SJCRH30 (cell line): ENCODE results near the gene GLRA3. TPM values are rescaled to one million over a fixed set of nuclear protein-coding genes. Genes with fewer than 3 reads are reported as not detected.
"Not testable (repeated sequence)": the region's sequence is repeated elsewhere in the genome, so short reads cannot be mapped to it uniquely, and the experiment has no call there.

Experiments
- DNase-seq, 2 experiments: peaks; one replicate each; pipeline ENCODE4 v3.0.0-alpha.2; 2015 to 2020
- H3K27ac ChIP-seq: fragments of 250-450 bp; sonication (Bioruptor Pico); 2 replicates; pipeline ENCODE4 v1.5.1; 2020; ENCODE audit warnings: mild to moderate bottlenecking, moderate library complexity
- H3K27me3 ChIP-seq: fragments of 250-450 bp; sonication (Bioruptor Pico); 2 replicates; pipeline ENCODE4 v1.5.1; 2020; ENCODE audit warnings: mild to moderate bottlenecking, moderate library complexity
- H3K36me3 ChIP-seq: fragments of 250-450 bp; sonication (Bioruptor Pico); 2 replicates; pipeline ENCODE4 v1.5.1; 2020; ENCODE audit warnings: mild to moderate bottlenecking, moderate library complexity
- H3K4me1 ChIP-seq: fragments of 250-450 bp; sonication (Bioruptor Pico); 2 replicates; pipeline ENCODE4 v1.5.1; 2020; ENCODE audit warnings: mild to moderate bottlenecking, moderate library complexity
- H3K4me3 ChIP-seq: fragments of 250-450 bp; sonication (Bioruptor Pico); 2 replicates; pipeline ENCODE4 v1.5.1; 2020; ENCODE audit warnings: mild to moderate bottlenecking, moderate library complexity
- H3K9me3 ChIP-seq: fragments of 250-450 bp; sonication (Bioruptor Pico); replicated peaks from 2 replicates; pipeline ENCODE4 v1.5.1; 2020; ENCODE audit warnings: mild to moderate bottlenecking, moderate library complexity
- total RNA-seq: library from RNA; depleted of rRNA; stranded (reverse); fragments of >200 nt; shearing (Covaris generic); gene quantifications from 2 replicates; pipeline ENCODE4 v1.2.3, GENCODE V29; 2014

GLRA3 gene
- total RNA-seq, 1 experiment from 2014 or later, result not detected

- H3K4me1 ChIP-seq, result no peaks in the 10 kb centered on the region
- no peak overlapping the region for H3K27ac ChIP-seq
- peak in 1 of 2 experiments; percentile 40 for DNase-seq
- H3K9me3 ChIP-seq, result no peaks in the 10 kb centered on the region
- no peaks in the 10 kb centered on the region for H3K36me3 ChIP-seq
- H3K27me3 ChIP-seq, result no peaks in the 10 kb centered on the region
- no peak overlapping the region for H3K4me3 ChIP-seq
These were observed 196.9 kb downstream of the GLRA3 start for GRCh38 chr4:174631901-174632758.

- H3K9me3 ChIP-seq, H3K4me3 ChIP-seq, H3K4me1 ChIP-seq, H3K27ac ChIP-seq, H3K36me3 ChIP-seq, DNase-seq, H3K27me3 ChIP-seq: not testable (repeated sequence)
These were observed 199.1 kb downstream of the GLRA3 start for GRCh38 chr4:174629907-174630450.

- Histone ChIP-seq H3K36me3 (no peaks in the 10 kb centered on the region), H3K27me3 (no peaks in the 10 kb centered on the region), H3K27ac (no peak overlapping the region), H3K4me3 (no peak overlapping the region), H3K4me1 (no peaks in the 10 kb centered on the region), H3K9me3 (no peaks in the 10 kb centered on the region)
- DNase-seq, result no peak
These were observed 199.8 kb downstream of the GLRA3 start for GRCh38 chr4:174629265-174629664.

- Histone ChIP-seq H3K27me3 (no peaks in the 10 kb centered on the region), H3K9me3 (no peaks in the 10 kb centered on the region), H3K4me1 (no peaks in the 10 kb centered on the region), H3K4me3 (no peak overlapping the region), H3K36me3 (no peaks in the 10 kb centered on the region), H3K27ac (no peak overlapping the region)
- no peak for DNase-seq
These were observed 200.9 kb downstream of the GLRA3 start for GRCh38 chr4:174628191-174628590.

- DNase-seq, result no peak
- Histone ChIP-seq H3K4me1 (no peaks in the 10 kb centered on the region), H3K4me3 (no peak overlapping the region), H3K36me3 (no peaks in the 10 kb centered on the region), H3K27me3 (no peaks in the 10 kb centered on the region), H3K9me3 (no peaks in the 10 kb centered on the region), H3K27ac (no peak overlapping the region)
These were observed 201.6 kb downstream of the GLRA3 start for GRCh38 chr4:174627473-174627872.

- Histone ChIP-seq H3K4me3 (no peak overlapping the region), H3K36me3 (no peaks in the 10 kb centered on the region), H3K9me3 (no peaks in the 10 kb centered on the region), H3K4me1 (no peaks in the 10 kb centered on the region), H3K27me3 (no peaks in the 10 kb centered on the region), H3K27ac (no peak overlapping the region)
- DNase-seq, result no peak
These were observed 202.6 kb downstream of the GLRA3 start for GRCh38 chr4:174626342-174627008.

- DNase-seq, result no peak
- Histone ChIP-seq H3K36me3 (no peaks in the 10 kb centered on the region), H3K9me3 (no peaks in the 10 kb centered on the region), H3K4me1 (no peaks in the 10 kb centered on the region), H3K4me3 (no peak overlapping the region), H3K27ac (no peak overlapping the region), H3K27me3 (no peaks in the 10 kb centered on the region)
These were observed 212.4 kb downstream of the GLRA3 start for GRCh38 chr4:174616661-174617060.

GRCh38 chr4:174613979-174614378, 215.1 kb downstream of the GLRA3 start:
- H3K27me3 ChIP-seq, result no peaks in the 10 kb centered on the region
- no peaks in the 10 kb centered on the region for H3K9me3 ChIP-seq
- H3K4me1 ChIP-seq, result no peaks in the 10 kb centered on the region
- no peaks in the 10 kb centered on the region for H3K36me3 ChIP-seq
- no peak overlapping the region for H3K27ac ChIP-seq
- H3K4me3 ChIP-seq, result no peak overlapping the region
- no peak for DNase-seq

- H3K4me3 ChIP-seq, result no peak overlapping the region
- no peaks in the 10 kb centered on the region for H3K4me1 ChIP-seq
- H3K36me3 ChIP-seq, result no peaks in the 10 kb centered on the region
- no peak for DNase-seq
- no peak overlapping the region for H3K27ac ChIP-seq
- no peaks in the 10 kb centered on the region for H3K9me3 ChIP-seq
- H3K27me3 ChIP-seq, result no peaks in the 10 kb centered on the region
These were observed 217.3 kb downstream of the GLRA3 start for GRCh38 chr4:174611792-174612191.

- no peak for DNase-seq
- no peaks in the 10 kb centered on the region for H3K4me1 ChIP-seq
- H3K4me3 ChIP-seq, result no peak overlapping the region
- H3K27ac ChIP-seq, result no peak overlapping the region
- H3K9me3 ChIP-seq, result no peaks in the 10 kb centered on the region
- no peaks in the 10 kb centered on the region for H3K36me3 ChIP-seq
- H3K27me3 ChIP-seq, result no peaks in the 10 kb centered on the region
These were observed 221.3 kb downstream of the GLRA3 start for GRCh38 chr4:174607792-174608191.

- no peaks in the 10 kb centered on the region for H3K27me3 ChIP-seq
- H3K27ac ChIP-seq, result no peak overlapping the region
- no peak for DNase-seq
- H3K9me3 ChIP-seq, result no peaks in the 10 kb centered on the region
- no peaks in the 10 kb centered on the region for H3K4me1 ChIP-seq
- H3K36me3 ChIP-seq, result no peaks in the 10 kb centered on the region
- no peak overlapping the region for H3K4me3 ChIP-seq
These were observed 224.8 kb downstream of the GLRA3 start for GRCh38 chr4:174604198-174604597.

- Histone ChIP-seq H3K9me3 (no peaks in the 10 kb centered on the region), H3K27me3 (no peaks in the 10 kb centered on the region), H3K36me3 (no peaks in the 10 kb centered on the region), H3K4me3 (no peak overlapping the region), H3K27ac (no peak overlapping the region), H3K4me1 (no peaks in the 10 kb centered on the region)
- DNase-seq, result no peak
These were observed 228.7 kb downstream of the GLRA3 start for GRCh38 chr4:174600391-174600790.

- Histone ChIP-seq H3K36me3 (no peaks in the 10 kb centered on the region), H3K4me1 (no peaks in the 10 kb centered on the region), H3K9me3 (no peaks in the 10 kb centered on the region), H3K4me3 (no peak overlapping the region), H3K27me3 (no peaks in the 10 kb centered on the region), H3K27ac (no peak overlapping the region)
- DNase-seq, result no peak
These were observed 230.2 kb downstream of the GLRA3 start for GRCh38 chr4:174598800-174599199.

GRCh38 chr4:174596513-174596912, 232.5 kb downstream of the GLRA3 start:
- H3K27ac ChIP-seq, result no peak overlapping the region
- no peaks in the 10 kb centered on the region for H3K4me1 ChIP-seq
- H3K27me3 ChIP-seq, result no peaks in the 10 kb centered on the region
- H3K9me3 ChIP-seq, result no peaks in the 10 kb centered on the region
- no peak for DNase-seq
- no peaks in the 10 kb centered on the region for H3K36me3 ChIP-seq
- H3K4me3 ChIP-seq, result no peak overlapping the region

- Histone ChIP-seq H3K36me3 (no peaks in the 10 kb centered on the region), H3K4me1 (no peaks in the 10 kb centered on the region), H3K9me3 (no peaks in the 10 kb centered on the region), H3K27ac (no peak overlapping the region), H3K4me3 (no peak overlapping the region), H3K27me3 (no peaks in the 10 kb centered on the region)
- DNase-seq, result no peak
These were observed 233.7 kb downstream of the GLRA3 start for GRCh38 chr4:174595141-174595929.
